Aorta (tissue), 5 donors: Measurements from ENCODE around the gene TUBE1. TPM values are rescaled to one million over a fixed set of nuclear protein-coding genes. Genes with fewer than 3 reads are reported as not detected.

Experiments used
- ATAC-seq: fragments of 200-7000 bp; cut with Tn5 transposase; one replicate; pipeline ENCODE4 v1.9.1; 2022; ENCODE audit warnings: moderate library complexity; ENCODE audit not compliant: low FRiP score
- DNase-seq, 2 donors: peaks; one replicate each; pipeline ENCODE4 v3.0.0-alpha.2; 2020
- H3K27ac ChIP-seq, 2 donors: one replicate each; pipeline ENCODE4 v1.5.1; 2013; ENCODE audit warnings: low read length in 2 of 2, mild to moderate bottlenecking in 2 of 2, moderate library complexity in 2 of 2, control low read depth in 1 of 2, inconsistent platforms in 1 of 2, low read depth in 1 of 2
- H3K27me3 ChIP-seq, 2 donors: one replicate each; pipeline ENCODE4 v1.6.1; 2013; ENCODE audit warnings: control low read depth in 1 of 2, low read length in 1 of 2, mild to moderate bottlenecking in 1 of 2, moderate library complexity in 1 of 2; ENCODE audit not compliant: insufficient read depth in 2 of 2, control insufficient read depth in 1 of 2
- H3K36me3 ChIP-seq, 2 donors: one replicate each; pipeline ENCODE4 v1.6.1; 2013; ENCODE audit warnings: control low read depth in 1 of 2, low read length in 1 of 2, mild to moderate bottlenecking in 1 of 2; ENCODE audit not compliant: insufficient read depth in 2 of 2, control insufficient read depth in 1 of 2
- H3K4me1 ChIP-seq, 2 donors: one replicate each; pipeline ENCODE4 v1.6.1; 2013; ENCODE audit warnings: low read length in 2 of 2, control low read depth in 1 of 2, mild to moderate bottlenecking in 1 of 2, moderate library complexity in 1 of 2; ENCODE audit not compliant: insufficient read depth in 2 of 2, control insufficient read depth in 1 of 2
- H3K4me3 ChIP-seq, 2 donors: one replicate each; pipeline ENCODE4 v1.5.1; 2013; ENCODE audit warnings: low read length in 2 of 2, control low read depth in 1 of 2, mild to moderate bottlenecking in 1 of 2
- H3K9me3 ChIP-seq: one replicate; pipeline ENCODE4 v1.6.1; 2013; ENCODE audit warnings: mild to moderate bottlenecking, low read length; ENCODE audit not compliant: control insufficient read depth
- WGBS, 2 donors: extraction: QIAGEN DNeasy Blood & Tissue Kit; methylation state at CpG; one replicate each; pipeline ENCODE4 v1.1.7; 2013; 5-methylcytosine and 5-hydroxymethylcytosine counted together
- intact Hi-C, 2 donors: fragments of 100-400 bp; cut with DNase I; formaldehyde crosslinking; loops; one replicate each; pipeline versions ENCODE4 v1.14.2 to v1.15.0; 2022
- polyA plus RNA-seq, 2 donors: library from polyadenylated mRNA; stranded (reverse); fragments of 200-250 nt; gene quantifications; one replicate each; pipeline ENCODE4 v1.2.3, GENCODE V29; 2013
- total RNA-seq, 2 donors: library from RNA; stranded (reverse); fragmentation: NEBNext Ultra II Directional; extraction: Animal tissue kit (Norgen Biotek cat#: 25700); gene quantifications; one replicate each; pipeline ENCODE4 v1.2.1, GENCODE V29; 2021
- donor health status: healthy with polysubstance abuse.
- donor health status: Bipolar disorder and iron deficiency.
- donor health status: DM: no; HTN: no; CAD: no.
- donor health status: DM: no; HTN: no; CAD: no.
- donor health status: DM: yes; HTN: yes; CAD: no.

The TUBE1 gene
- total and polyA plus RNA-seq, 4 donors: 10.1 to 39.1 (median 23.5) TPM

DNA sequence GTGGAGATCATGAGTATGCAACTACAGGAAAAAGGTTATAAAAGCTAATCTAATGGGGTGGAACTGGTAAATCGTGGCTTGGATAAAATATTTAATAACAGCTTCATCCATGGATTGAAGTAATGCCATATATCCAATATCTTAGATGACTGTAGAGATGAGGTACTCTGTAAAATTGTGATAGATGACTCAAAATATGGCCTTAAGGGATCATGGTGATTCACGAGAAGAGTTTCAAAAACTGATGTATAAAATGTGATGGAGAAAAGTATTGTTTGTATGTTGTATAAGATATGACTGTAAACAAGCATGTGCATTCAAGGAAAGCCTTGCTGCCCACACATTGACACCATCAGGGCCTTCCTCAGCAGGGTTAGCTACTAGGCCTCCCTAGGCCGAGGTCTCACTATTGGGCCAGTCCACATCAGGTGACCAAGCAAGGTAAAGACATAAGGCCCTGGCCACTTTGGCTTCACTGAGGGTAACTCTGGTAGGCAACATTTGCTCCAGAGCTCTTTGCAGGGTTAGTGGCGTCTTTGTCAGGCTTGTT is 51.1 kb downstream of the TUBE1 start:
- Histone ChIP-seq H3K4me3 (no peak overlapping the region), H3K9me3 (no peaks in the 10 kb centered on the region), H3K4me1 (peaks cover 2 to 3% of the 10 kb centered on the region in 2 donors), H3K36me3 (no peaks in the 10 kb centered on the region), H3K27me3 (no peaks in the 10 kb centered on the region), H3K27ac (peak overlapping the region in 1 of 2 donors; percentile 38)
- ATAC-seq (no peak), DNase-seq (no peak)
- WGBS, 2 donors: 82 to 95% methylated on average over 4 of the region's 4 CpGs
- intact Hi-C loops: no loop called here

DNA sequence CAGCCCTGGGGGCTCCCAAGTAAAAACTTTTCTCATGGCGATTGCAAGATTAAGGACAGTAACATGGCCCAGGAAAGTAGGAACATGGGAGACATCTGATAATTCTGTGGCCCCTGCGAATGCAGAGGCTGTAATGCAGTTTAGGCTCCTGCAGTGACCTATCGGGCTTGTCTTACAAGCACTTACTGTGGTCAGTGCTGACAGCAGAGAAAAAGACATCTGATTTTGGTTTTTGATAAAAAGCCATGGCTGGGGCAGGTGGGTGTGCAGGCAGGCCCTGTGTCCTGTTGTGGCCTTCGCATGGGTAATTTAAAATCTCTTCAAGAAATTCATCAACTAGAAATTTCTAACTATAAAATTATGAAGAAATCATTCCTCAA is 52.7 kb downstream of the TUBE1 start:
- H3K4me3 ChIP-seq: no peak overlapping the region
- no peaks in the 10 kb centered on the region for H3K36me3 ChIP-seq
- intact Hi-C loops: no loop called here
- H3K27me3 ChIP-seq: no peaks in the 10 kb centered on the region
- no peaks in the 10 kb centered on the region for H3K9me3 ChIP-seq
- H3K4me1 ChIP-seq: peaks cover 2 to 3% of the 10 kb centered on the region in 2 donors
- DNase-seq (no peak), ATAC-seq (no peak)
- WGBS, 2 donors: 96% methylated on average over 4 of the region's 4 CpGs
- no peak overlapping the region for H3K27ac ChIP-seq

DNA sequence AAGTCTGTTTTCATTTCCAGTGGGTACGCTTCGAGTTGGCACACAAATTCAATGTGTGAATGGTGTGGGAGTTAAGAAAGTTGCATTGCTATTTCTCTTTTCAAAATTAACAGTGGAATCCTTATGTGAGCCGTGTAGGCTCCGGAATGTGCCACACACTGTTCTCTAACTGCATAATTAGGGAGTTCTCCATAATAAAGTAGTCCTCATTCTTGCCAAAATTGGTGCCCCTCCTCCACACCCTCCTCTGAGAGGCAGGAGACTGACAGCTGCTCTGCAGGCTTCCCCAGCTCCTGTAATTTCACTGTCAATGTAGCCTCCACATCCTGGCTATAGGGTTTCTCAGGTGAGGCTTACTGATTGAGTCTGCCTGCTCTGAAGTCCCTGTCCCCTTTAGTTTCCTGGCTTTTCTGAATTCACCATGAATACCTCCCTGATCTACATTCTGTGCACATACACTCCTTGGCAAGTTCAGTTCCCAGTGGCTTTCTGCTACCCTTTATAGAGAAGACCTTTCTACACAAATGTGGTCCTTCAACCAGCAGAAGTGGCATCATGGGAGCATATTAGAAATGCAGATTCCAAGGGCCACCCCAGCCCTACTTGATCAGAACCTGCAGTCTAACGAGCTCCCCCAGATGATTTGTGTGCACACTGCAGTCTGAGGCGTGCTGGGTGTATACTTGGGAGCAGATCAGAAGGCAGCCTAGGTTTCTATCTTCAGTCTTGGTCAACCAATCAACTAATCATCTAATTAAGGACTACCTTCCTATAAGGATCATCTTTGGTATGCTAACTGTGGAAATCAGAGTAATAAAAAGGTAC is 53.3 kb downstream of the TUBE1 start:
- Histone ChIP-seq H3K27ac (no peak overlapping the region), H3K4me3 (no peak overlapping the region), H3K36me3 (no peaks in the 10 kb centered on the region), H3K4me1 (peaks cover 2 to 3% of the 10 kb centered on the region in 2 donors), H3K9me3 (no peaks in the 10 kb centered on the region), H3K27me3 (no peaks in the 10 kb centered on the region)
- no peak for DNase-seq
- 33 to 35% methylated on average over 6 of the region's 6 CpGs for WGBS, 2 donors
- no peak for ATAC-seq
- intact Hi-C loops: no loop called here

DNA sequence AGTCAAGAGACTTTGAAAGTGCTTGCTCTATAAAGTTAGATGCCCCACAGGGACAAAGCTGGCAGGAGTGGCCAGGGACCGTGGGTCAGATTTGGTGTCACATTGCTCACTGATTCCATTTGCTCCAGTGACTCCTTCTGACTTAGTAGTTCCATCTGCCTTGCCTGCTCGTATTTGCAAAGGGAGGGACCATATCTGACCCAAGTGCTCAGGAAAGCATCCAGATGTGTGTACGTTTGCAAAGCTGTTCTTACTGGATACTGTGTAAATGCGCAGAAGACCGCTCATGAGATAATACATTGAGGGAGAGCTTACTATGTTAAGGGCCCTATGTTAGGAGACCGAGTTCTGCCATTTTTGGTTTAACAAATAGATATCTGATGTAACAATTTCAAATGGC is 54.6 kb downstream of the TUBE1 start:
- H3K4me1 ChIP-seq: peaks cover 0 to 2% of the 10 kb centered on the region in 2 donors
- no peak overlapping the region for H3K27ac ChIP-seq
- no peaks in the 10 kb centered on the region for H3K27me3 ChIP-seq
- H3K36me3 ChIP-seq: no peaks in the 10 kb centered on the region
- WGBS, 2 donors: 90% methylated on average over 6 of the region's 6 CpGs
- H3K4me3 ChIP-seq: no peak overlapping the region
- ATAC-seq (no peak), DNase-seq (no peak)
- H3K9me3 ChIP-seq: no peaks in the 10 kb centered on the region
- intact Hi-C loops: no loop called here

DNA sequence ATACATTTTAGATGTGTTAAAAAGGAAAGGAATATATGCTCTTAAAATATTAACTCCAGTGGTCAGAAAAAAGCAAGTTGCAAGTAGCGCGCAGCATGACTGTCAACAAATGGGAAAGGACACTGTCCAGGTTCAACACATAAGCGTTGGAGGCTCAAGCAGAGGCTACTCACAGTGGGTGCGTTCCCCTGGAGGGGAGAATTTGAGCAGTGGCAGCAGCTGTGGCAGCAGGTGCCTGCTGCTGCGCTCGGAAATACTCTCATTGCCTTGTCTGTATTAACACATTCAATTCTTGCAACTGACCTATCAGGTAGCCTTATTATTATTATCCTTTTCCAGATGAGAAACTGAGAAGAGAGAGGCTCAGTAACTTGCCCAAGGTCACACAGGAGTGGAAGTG is 55.3 kb downstream of the TUBE1 start:
- Histone ChIP-seq H3K9me3 (no peaks in the 10 kb centered on the region), H3K4me1 (peaks cover 0 to 2% of the 10 kb centered on the region in 2 donors), H3K27ac (no peak overlapping the region), H3K27me3 (no peaks in the 10 kb centered on the region), H3K4me3 (no peak overlapping the region), H3K36me3 (no peaks in the 10 kb centered on the region)
- 92 to 94% methylated on average over 6 of the region's 6 CpGs for WGBS, 2 donors
- no peak for DNase-seq
- intact Hi-C loops: no loop called here
- ATAC-seq: no peak

DNA sequence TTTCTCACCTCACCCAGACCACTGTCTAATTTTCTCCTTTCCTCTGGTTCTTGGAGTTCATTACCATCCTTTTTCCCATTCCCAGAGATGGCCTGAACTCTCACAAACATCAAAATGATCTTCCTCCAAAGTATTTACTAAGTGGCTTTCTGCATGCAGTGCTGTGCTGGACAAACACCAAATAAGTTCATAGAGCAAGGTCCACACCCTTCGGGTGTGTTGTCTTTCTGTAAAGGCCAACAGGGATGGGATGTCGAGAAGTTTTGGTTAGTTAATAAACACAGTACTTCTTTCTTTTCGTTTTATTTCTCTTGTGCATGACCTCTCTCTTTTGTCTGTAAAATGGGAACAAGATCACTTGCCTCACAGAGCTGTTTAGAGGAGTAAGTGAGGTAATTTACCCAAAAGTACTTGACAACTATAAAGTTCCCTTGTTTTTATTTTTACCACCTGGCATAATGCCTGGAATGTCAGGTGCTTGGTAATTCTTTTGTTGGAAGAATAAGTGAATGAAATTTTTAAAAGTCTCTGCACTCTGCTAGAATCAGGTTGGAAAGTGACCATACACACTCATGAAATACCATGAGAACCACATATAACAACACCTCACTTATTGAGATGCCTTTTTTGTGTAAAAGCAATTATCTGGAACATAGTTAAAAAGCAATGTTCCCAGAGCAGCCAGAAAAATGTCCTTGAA is 56.2 kb downstream of the TUBE1 start:
- intact Hi-C loops: no loop called here
- Histone ChIP-seq H3K36me3 (no peaks in the 10 kb centered on the region), H3K4me1 (peaks cover 0 to 2% of the 10 kb centered on the region in 2 donors), H3K27me3 (no peaks in the 10 kb centered on the region), H3K4me3 (no peak overlapping the region), H3K9me3 (no peaks in the 10 kb centered on the region), H3K27ac (no peak overlapping the region)
- WGBS, 2 donors: 82% methylated on average over 3 of the region's 3 CpGs
- DNase-seq (no peak), ATAC-seq (no peak)

DNA sequence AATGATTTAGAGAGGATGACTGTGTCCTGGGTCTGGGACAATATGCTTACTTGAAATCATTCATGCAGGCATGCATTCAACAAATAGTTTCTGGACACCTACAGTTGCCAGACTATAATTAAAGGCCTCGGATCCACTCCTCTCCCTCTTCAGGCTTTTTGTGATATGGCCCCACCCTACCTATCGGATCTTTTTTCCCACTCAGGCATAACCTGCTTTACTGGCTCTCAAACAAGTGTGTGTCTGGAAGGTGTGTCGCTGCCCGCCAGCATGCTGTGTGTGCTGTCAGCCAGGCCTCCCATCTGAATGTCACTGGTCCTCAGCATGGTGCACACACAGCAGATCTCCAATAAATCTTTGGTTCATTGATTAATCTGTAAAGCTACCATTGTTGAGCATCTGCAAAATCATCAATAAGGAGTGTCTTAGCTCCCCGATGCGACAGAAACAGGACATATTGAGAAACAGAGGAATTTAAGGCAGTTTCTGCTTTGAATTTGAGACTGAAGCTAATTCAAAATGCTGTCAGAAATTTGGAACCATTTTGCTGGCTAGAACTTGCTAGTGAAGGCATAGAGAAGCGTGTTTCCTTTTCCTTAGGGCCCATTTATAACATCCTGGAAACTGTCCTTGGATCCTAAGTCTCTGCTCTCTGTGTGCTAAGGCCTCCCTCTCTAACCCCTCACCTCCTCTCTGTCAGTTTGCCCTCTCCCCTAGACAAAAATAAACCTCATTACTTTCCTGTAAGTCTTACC is 56.9 kb downstream of the TUBE1 start:
- Histone ChIP-seq H3K36me3 (no peaks in the 10 kb centered on the region), H3K4me1 (peaks cover 0 to 2% of the 10 kb centered on the region in 2 donors), H3K4me3 (no peak overlapping the region), H3K27me3 (no peaks in the 10 kb centered on the region), H3K27ac (no peak overlapping the region), H3K9me3 (no peaks in the 10 kb centered on the region)
- DNase-seq: no peak
- intact Hi-C loops: no loop called here
- 82 to 83% methylated on average over 7 of the region's 7 CpGs for WGBS, 2 donors
- no peak for ATAC-seq

DNA sequence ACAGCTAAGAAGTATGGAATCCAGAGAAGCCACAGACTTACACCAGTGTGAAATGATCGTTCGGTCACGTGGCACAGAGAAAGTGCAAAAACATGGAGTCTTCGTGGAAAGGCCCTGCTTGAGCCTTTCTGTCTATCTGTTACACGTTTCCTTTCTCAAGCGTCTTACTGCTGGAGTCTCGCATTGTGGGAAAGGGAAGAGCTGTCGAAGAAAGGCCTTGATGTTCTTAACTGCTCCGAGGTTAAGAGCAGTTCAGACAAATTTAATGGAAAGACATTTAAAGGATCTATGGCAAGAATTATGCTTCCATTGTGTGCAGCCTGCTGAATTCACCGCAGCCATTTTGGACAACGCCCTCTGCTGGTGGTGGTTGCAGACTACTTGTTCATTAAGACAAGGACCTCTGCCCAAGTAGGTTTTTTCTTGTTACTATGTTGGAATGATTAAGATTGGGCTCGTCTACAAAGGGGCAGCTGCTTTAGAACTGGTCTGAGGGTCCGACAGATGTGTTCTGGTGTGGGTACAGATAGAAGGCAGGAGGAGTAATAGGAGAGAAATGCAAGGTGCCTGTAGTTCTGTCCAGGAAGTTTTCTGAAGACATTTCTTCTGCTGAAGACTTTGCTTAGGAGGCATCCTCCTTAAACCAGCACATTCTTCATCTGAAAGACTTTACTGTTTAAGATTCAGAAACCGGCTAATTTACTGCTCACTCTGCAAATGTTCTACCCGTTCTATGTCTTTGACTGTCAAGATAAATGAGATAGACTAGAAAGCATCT is 58.0 kb downstream of the TUBE1 start:
- no peak for ATAC-seq
- Histone ChIP-seq H3K27me3 (no peaks in the 10 kb centered on the region), H3K36me3 (no peaks in the 10 kb centered on the region), H3K27ac (no peak overlapping the region), H3K4me3 (no peak overlapping the region), H3K4me1 (peaks cover 0 to 2% of the 10 kb centered on the region in 2 donors), H3K9me3 (no peaks in the 10 kb centered on the region)
- 81 to 82% methylated on average over 15 of the region's 15 CpGs for WGBS, 2 donors
- intact Hi-C loops: no loop called here
- DNase-seq: peak; percentile 83 to 85
